Measurements from ENCODE around the gene CLCNKB. TPM values are rescaled to one million over a fixed set of nuclear protein-coding genes. Genes with fewer than 3 reads are reported as not detected.

The CLCNKB gene
- total RNA-seq, 1 experiment from 2014 or later, result not detected

DNA sequence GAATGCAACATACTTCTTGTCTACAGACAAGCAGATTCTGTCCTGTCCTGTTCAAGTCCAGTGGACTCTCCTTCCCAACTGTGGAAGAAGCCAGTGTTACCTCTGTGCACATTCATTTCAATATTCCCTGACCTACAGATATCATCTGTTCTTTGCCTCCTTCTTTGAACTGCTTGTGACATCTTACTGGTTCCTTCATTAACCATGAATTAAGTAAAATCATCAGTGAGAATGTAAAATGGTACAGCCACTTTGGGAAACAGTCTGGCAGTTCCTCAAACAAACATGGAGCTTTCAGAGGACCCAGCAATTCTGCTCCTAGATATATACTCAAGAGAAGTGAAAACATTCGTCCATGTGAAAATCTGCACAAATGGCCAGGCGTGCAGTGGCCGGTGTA lies 32.7 kb upstream of the CLCNKB start:
- ATAC-seq, result no peak
- no peaks in the 10 kb centered on the region for H3K36me3 ChIP-seq (ENCODE audit: control insufficient read depth, insufficient read depth, low read length)
- CTCF ChIA-PET, result interaction anchor here (0.5 to 1.0 kb wide), 3 partner anchors 26 to 195 kb away, joined by 3 to 5 read pairs (median 3); no protein-coding TSS in a partner anchor
- in situ Hi-C loops (cut with HindIII; ENCODE audit: low pct_unique_long_range_greater_than_20kb, low sequenced_read_pairs) (no loop called here), intact Hi-C loops (cut with micrococcal nuclease; ENCODE audit: unreplicated experiment) (no loop called here)
- H3K27ac ChIP-seq (ENCODE audit: low read length), result no peak overlapping the region
- H3K4me3 ChIP-seq (ENCODE audit: low read depth in 2 of 2, low read length in 2 of 2), result no peak overlapping the region
- POLR2A ChIA-PET, result no interaction called here
- H3K27me3 ChIP-seq (ENCODE audit: control insufficient read depth, insufficient read depth, low read length), result no peaks in the 10 kb centered on the region
- peaks cover 24% of the 10 kb centered on the region for H3K4me1 ChIP-seq (ENCODE audit: control insufficient read depth, insufficient read depth, low read length)
- no peaks in the 10 kb centered on the region for H3K9me3 ChIP-seq (ENCODE audit: control insufficient read depth, insufficient read depth, low read depth, low read length)
- no peak for DNase-seq (ENCODE audit: low read depth, low spot score)
- no TSS peak for BruUV-seq (replicated peaks)
- TF ChIP-seq TCF7L2 (IDR thresholded peaks at IDR 0.05; ENCODE audit: low read depth, low read length) (no peak), POLR2AphosphoS5 (IDR thresholded peaks at IDR 0.05; ENCODE audit: low read depth, low read length) (no peak), SIN3A (IDR thresholded peaks at IDR 0.05; ENCODE audit: borderline replicate concordance, insufficient read depth, low read depth, low read length) (no peak)
- TF ChIP-seq, protein P1, sequence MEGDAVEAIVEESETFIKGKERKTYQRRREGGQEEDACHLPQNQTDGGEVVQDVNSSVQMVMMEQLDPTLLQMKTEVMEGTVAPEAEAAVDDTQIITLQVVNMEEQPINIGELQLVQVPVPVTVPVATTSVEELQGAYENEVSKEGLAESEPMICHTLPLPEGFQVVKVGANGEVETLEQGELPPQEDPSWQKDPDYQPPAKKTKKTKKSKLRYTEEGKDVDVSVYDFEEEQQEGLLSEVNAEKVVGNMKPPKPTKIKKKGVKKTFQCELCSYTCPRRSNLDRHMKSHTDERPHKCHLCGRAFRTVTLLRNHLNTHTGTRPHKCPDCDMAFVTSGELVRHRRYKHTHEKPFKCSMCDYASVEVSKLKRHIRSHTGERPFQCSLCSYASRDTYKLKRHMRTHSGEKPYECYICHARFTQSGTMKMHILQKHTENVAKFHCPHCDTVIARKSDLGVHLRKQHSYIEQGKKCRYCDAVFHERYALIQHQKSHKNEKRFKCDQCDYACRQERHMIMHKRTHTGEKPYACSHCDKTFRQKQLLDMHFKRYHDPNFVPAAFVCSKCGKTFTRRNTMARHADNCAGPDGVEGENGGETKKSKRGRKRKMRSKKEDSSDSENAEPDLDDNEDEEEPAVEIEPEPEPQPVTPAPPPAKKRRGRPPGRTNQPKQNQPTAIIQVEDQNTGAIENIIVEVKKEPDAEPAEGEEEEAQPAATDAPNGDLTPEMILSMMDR (IDR thresholded peaks at IDR 0.05), result no peak
- TF ChIP-seq, protein P2, sequence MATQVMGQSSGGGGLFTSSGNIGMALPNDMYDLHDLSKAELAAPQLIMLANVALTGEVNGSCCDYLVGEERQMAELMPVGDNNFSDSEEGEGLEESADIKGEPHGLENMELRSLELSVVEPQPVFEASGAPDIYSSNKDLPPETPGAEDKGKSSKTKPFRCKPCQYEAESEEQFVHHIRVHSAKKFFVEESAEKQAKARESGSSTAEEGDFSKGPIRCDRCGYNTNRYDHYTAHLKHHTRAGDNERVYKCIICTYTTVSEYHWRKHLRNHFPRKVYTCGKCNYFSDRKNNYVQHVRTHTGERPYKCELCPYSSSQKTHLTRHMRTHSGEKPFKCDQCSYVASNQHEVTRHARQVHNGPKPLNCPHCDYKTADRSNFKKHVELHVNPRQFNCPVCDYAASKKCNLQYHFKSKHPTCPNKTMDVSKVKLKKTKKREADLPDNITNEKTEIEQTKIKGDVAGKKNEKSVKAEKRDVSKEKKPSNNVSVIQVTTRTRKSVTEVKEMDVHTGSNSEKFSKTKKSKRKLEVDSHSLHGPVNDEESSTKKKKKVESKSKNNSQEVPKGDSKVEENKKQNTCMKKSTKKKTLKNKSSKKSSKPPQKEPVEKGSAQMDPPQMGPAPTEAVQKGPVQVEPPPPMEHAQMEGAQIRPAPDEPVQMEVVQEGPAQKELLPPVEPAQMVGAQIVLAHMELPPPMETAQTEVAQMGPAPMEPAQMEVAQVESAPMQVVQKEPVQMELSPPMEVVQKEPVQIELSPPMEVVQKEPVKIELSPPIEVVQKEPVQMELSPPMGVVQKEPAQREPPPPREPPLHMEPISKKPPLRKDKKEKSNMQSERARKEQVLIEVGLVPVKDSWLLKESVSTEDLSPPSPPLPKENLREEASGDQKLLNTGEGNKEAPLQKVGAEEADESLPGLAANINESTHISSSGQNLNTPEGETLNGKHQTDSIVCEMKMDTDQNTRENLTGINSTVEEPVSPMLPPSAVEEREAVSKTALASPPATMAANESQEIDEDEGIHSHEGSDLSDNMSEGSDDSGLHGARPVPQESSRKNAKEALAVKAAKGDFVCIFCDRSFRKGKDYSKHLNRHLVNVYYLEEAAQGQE (IDR thresholded peaks at IDR 0.05; ENCODE audit: insufficient read depth in 1 of 2, low read depth in 2 of 2, low read length in 1 of 2), result no peak

DNA sequence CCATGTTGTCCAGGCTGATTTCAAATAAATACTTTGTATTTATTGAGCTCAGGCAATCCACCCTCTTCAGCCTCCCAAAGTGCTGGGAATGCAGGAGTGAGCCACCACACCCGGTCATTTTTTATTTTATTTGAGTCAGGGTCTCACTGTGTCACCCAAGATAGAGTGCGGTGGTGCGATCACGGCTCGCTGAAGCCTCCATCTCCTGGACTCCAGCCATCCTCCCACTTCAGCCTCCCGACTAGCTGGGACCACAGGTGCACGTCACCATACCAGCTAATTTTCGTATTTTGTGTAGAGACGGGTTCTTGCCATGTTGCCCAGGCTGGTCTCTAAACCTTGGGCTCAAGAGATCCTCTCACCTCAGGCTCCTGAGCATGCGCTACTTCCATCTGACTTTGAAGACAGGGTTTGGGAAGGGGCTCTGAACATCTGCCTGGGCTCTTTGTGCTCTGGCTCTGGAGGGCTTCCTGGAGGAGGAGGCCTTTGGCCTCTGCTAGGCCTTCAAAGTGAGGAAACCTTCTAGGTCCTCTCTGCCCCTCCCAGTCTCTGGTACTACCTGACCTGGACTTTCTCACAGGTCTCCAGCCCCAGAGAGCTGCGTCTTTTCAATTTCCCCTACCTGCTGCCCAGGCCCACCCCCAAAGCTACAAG lies 31.5 kb upstream of the CLCNKB start:
- Histone ChIP-seq H3K27ac (ENCODE audit: low read length) (no peak overlapping the region), H3K9me3 (ENCODE audit: control insufficient read depth, insufficient read depth, low read depth, low read length) (no peaks in the 10 kb centered on the region), H3K36me3 (ENCODE audit: control insufficient read depth, insufficient read depth, low read length) (no peaks in the 10 kb centered on the region), H3K4me1 (ENCODE audit: control insufficient read depth, insufficient read depth, low read length) (peaks cover 30% of the 10 kb centered on the region), H3K4me3 (ENCODE audit: low read depth in 2 of 2, low read length in 2 of 2) (no peak overlapping the region; a peak in 1 of 4 replicates), H3K27me3 (ENCODE audit: control insufficient read depth, insufficient read depth, low read length) (no peaks in the 10 kb centered on the region)
- ATAC-seq, result no peak
- intact Hi-C loops (cut with micrococcal nuclease; ENCODE audit: unreplicated experiment), result no loop called here
- BruUV-seq (replicated peaks), result no TSS peak
- DNase-seq (ENCODE audit: low read depth, low spot score), result no peak
- POLR2A ChIA-PET, result no interaction called here
- CTCF ChIA-PET, result interaction anchor here (0.6 kb wide), 1 partner anchor 82 kb away, joined by 5 read pairs; no protein-coding TSS in a partner anchor
- in situ Hi-C loops (cut with HindIII; ENCODE audit: low pct_unique_long_range_greater_than_20kb, low sequenced_read_pairs), result no loop called here
- TF ChIP-seq SIN3A (IDR thresholded peaks at IDR 0.05; ENCODE audit: borderline replicate concordance, insufficient read depth, low read depth, low read length) (no peak), POLR2AphosphoS5 (IDR thresholded peaks at IDR 0.05; ENCODE audit: low read depth, low read length) (no peak), TCF7L2 (IDR thresholded peaks at IDR 0.05; ENCODE audit: low read depth, low read length) (no peak)
- TF ChIP-seq, protein P1 (IDR thresholded peaks at IDR 0.05), result no peak
- TF ChIP-seq, protein P2 (IDR thresholded peaks at IDR 0.05; ENCODE audit: insufficient read depth in 1 of 2, low read depth in 2 of 2, low read length in 1 of 2), result no peak
